ENCODE measurements around the gene CELF2. TPM values are rescaled to one million over a fixed set of nuclear protein-coding genes. Genes with fewer than 3 reads are reported as not detected.

The CELF2 gene
- total and polyA plus RNA-seq, 9 of the 15 experiments (the other 6 are each of a cell fraction or from before 2014, with no cell fraction given) = 4.0 to 20.3 (median 11.1) TPM

- TF ChIP-seq, protein P1, sequence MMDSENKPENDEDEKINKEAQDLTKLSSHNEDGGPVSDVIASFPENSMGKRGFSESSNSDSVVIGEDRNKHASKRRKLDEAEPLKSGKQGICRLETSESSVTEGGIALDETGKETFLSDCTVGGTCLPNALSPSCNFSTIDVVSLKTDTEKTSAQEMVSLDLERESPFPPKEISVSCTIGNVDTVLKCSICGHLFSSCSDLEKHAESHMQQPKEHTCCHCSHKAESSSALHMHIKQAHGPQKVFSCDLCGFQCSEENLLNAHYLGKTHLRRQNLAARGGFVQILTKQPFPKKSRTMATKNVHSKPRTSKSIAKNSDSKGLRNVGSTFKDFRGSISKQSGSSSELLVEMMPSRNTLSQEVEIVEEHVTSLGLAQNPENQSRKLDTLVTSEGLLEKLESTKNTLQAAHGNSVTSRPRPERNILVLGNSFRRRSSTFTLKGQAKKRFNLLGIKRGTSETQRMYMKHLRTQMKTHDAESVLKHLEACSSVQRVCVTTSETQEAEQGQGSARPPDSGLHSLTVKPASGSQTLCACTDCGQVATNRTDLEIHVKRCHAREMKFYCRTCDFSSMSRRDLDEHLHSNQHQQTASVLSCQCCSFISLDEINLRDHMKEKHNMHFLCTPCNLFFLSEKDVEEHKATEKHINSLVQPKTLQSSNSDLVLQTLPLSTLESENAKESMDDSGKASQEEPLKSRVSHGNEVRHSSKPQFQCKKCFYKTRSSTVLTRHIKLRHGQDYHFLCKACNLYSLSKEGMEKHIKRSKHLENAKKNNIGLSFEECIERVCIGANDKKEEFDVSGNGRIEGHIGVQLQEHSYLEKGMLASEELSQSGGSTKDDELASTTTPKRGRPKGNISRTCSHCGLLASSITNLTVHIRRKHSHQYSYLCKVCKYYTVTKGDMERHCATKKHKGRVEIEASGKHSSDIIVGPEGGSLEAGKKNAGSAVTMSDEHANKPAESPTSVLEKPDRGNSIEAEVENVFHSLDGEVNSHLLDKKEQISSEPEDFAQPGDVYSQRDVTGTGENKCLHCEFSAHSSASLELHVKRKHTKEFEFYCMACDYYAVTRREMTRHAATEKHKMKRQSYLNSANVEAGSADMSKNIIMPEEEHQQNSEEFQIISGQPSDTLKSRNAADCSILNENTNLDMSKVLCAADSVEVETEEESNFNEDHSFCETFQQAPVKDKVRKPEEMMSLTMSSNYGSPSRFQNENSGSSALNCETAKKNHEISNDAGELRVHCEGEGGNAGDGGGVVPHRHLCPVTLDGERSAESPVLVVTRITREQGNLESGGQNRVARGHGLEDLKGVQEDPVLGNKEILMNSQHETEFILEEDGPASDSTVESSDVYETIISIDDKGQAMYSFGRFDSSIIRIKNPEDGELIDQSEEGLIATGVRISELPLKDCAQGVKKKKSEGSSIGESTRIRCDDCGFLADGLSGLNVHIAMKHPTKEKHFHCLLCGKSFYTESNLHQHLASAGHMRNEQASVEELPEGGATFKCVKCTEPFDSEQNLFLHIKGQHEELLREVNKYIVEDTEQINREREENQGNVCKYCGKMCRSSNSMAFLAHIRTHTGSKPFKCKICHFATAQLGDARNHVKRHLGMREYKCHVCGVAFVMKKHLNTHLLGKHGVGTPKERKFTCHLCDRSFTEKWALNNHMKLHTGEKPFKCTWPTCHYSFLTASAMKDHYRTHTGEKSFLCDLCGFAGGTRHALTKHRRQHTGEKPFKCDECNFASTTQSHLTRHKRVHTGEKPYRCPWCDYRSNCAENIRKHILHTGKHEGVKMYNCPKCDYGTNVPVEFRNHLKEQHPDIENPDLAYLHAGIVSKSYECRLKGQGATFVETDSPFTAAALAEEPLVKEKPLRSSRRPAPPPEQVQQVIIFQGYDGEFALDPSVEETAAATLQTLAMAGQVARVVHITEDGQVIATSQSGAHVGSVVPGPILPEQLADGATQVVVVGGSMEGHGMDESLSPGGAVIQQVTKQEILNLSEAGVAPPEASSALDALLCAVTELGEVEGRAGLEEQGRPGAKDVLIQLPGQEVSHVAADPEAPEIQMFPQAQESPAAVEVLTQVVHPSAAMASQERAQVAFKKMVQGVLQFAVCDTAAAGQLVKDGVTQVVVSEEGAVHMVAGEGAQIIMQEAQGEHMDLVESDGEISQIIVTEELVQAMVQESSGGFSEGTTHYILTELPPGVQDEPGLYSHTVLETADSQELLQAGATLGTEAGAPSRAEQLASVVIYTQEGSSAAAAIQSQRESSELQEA (IDR thresholded peaks at IDR 0.05; ENCODE audit: low read depth) = no peak
- TF ChIP-seq, protein P2, sequence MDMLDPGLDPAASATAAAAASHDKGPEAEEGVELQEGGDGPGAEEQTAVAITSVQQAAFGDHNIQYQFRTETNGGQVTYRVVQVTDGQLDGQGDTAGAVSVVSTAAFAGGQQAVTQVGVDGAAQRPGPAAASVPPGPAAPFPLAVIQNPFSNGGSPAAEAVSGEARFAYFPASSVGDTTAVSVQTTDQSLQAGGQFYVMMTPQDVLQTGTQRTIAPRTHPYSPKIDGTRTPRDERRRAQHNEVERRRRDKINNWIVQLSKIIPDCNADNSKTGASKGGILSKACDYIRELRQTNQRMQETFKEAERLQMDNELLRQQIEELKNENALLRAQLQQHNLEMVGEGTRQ (CRISPR knock-in tag; IDR thresholded peaks at IDR 0.05) = no peak
These were observed 150.9 kb downstream of the CELF2 start (continued) for GRCh38 chr10:11168423-11169090.

All from K562 (cell line).